Measurements from ENCODE around the gene CKLF. TPM values are rescaled to one million over a fixed set of nuclear protein-coding genes. Genes with fewer than 3 reads are reported as not detected.

The CKLF gene
- total RNA-seq, 2 donors from 2014 or later = 23.4 to 39.8 TPM

DNA sequence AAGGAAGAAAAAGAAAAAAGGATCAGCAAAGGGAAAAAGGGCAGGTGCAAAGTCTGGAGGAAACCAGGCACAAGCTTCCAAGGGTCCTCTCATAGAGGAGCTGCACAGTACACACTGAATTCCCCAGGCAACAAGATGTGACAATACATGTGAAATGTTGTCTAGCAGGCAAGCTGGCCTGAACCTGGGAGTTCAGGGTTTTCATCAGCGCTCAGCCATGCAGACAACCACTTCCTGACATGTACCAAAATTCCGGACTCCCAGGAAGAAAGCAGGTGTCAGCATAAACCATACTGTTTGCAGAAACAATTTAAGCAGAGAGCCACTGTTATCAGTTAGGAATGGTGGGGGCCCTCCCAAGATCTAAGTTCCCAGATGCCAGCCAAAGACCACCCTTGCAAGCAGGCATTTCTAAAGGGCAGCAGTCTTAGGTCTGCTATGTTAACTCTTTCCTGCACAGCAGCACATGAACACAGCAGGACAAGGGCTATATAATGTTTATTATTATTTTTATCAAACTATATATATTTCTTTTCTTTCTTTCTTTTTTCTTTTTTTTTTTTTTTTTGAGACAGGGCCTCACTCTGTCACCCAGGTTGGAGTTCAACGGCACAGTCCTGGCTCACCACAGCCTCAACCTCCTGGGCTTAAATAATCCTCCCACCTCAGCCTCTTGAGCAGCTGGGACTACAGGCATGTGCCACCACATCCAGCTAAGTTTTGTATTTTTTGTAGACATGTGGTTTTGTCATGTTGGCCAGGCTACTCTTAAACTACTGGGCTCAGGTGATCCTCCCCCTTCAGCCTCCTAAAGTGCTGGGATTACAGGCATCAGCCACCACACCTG lies 12.5 kb upstream of the CKLF start:
- H3K27me3 ChIP-seq (replicated peaks; ENCODE audit: insufficient read depth) = no peaks in the 10 kb centered on the region
- TF ChIP-seq, protein P1, sequence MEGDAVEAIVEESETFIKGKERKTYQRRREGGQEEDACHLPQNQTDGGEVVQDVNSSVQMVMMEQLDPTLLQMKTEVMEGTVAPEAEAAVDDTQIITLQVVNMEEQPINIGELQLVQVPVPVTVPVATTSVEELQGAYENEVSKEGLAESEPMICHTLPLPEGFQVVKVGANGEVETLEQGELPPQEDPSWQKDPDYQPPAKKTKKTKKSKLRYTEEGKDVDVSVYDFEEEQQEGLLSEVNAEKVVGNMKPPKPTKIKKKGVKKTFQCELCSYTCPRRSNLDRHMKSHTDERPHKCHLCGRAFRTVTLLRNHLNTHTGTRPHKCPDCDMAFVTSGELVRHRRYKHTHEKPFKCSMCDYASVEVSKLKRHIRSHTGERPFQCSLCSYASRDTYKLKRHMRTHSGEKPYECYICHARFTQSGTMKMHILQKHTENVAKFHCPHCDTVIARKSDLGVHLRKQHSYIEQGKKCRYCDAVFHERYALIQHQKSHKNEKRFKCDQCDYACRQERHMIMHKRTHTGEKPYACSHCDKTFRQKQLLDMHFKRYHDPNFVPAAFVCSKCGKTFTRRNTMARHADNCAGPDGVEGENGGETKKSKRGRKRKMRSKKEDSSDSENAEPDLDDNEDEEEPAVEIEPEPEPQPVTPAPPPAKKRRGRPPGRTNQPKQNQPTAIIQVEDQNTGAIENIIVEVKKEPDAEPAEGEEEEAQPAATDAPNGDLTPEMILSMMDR (IDR thresholded peaks at IDR 0.05) = no peak
- no peak for ATAC-seq (ENCODE audit: insufficient number of reproducible peaks, low FRiP score, low read depth)
- no peak overlapping the region for H3K4me3 ChIP-seq
- peaks cover 30% of the 10 kb centered on the region for H3K36me3 ChIP-seq
- no peak for DNase-seq (ENCODE audit: low spot score)
- no peaks in the 10 kb centered on the region for H3K9me3 ChIP-seq
- no peaks in the 10 kb centered on the region for H3K4me1 ChIP-seq (ENCODE audit: control insufficient read depth in 1 of 2, low read depth in 2 of 2)
- H3K27ac ChIP-seq = no peak overlapping the region

DNA sequence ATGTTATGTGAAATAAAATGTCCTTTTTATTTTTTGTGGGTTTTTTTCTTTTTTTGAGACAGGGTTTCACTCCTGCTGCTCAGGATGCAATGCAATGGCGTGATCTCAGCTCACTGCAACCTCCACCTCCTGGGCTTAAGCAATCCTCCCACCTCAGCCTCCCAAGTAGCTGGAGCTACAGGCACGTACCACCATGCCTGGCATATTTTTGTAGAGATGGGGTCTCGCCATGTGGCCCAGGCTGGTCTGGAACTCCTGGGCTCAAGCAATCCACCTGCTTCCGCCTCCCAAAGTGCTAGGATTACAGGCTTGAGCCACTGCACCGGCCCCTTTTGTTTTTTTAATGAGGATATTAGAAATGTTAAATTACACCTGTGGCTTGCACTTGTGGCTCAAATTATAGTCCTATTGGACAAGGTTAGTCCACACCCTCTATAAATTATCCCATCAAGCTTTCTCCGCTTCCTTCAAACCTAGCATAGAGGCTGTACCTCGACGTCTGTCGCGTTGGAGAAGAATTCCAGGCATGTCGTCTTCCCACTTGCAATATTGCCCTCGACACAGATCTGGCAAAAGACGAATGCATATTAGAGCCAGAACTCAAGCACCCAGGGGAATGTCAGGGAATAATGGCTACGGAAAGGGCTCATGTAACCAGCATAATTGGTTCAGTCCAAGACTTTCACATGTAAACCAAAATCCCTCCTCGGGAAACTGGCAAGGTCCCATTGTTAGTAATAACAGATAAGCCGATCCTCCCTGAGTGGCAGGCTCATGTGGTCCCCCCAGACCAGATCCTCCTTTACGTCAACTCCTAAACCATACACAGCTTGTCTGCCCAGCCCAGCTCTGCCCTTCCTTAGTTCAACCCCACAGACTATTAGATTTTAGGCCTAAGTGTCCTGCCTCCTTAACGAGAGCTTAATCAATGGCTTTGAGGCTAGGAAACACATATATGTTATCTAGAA lies 10.7 kb upstream of the CKLF start:
- Histone ChIP-seq H3K9me3 (no peaks in the 10 kb centered on the region), H3K27ac (no peak overlapping the region), H3K36me3 (peaks cover 18% of the 10 kb centered on the region), H3K4me1 (ENCODE audit: control insufficient read depth in 1 of 2, low read depth in 2 of 2) (peaks cover 0 to 1% of the 10 kb centered on the region in 2 donors), H3K4me3 (no peak overlapping the region), H3K27me3 (replicated peaks; ENCODE audit: insufficient read depth) (no peaks in the 10 kb centered on the region)
- no peak for ATAC-seq (ENCODE audit: insufficient number of reproducible peaks, low FRiP score, low read depth)
- no peak for DNase-seq (ENCODE audit: low spot score)
- TF ChIP-seq, protein P1 (IDR thresholded peaks at IDR 0.05) = no peak

DNA sequence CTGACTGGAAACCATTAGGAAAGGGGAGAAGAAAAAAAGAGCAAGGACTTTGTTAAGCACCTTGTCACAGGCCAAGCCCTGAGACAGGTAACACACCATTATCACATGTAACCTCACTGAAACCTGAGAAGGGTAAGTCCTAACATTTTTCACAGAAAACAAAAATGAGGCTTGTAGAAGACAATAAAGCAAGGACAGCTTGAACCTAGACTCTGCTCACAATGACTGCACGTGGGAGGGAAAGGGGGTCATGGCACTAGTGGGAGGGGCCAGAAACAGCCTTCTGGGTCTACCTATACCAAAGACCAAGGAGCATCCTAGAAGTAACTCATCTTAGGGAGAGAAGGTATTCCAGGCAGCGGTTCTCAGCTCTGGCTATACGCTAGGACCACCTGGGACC lies 10.0 kb upstream of the CKLF start:
- no peak overlapping the region for H3K27ac ChIP-seq
- H3K4me1 ChIP-seq (ENCODE audit: control insufficient read depth in 1 of 2, low read depth in 2 of 2) = peaks cover 0 to 8% of the 10 kb centered on the region in 2 donors
- no peak for DNase-seq (ENCODE audit: low spot score)
- H3K4me3 ChIP-seq = no peak overlapping the region
- no peak for ATAC-seq (ENCODE audit: insufficient number of reproducible peaks, low FRiP score, low read depth)
- H3K36me3 ChIP-seq = peaks cover 14% of the 10 kb centered on the region
- no peaks in the 10 kb centered on the region for H3K27me3 ChIP-seq (replicated peaks; ENCODE audit: insufficient read depth)
- no peaks in the 10 kb centered on the region for H3K9me3 ChIP-seq
- TF ChIP-seq, protein P1 (IDR thresholded peaks at IDR 0.05) = no peak

DNA sequence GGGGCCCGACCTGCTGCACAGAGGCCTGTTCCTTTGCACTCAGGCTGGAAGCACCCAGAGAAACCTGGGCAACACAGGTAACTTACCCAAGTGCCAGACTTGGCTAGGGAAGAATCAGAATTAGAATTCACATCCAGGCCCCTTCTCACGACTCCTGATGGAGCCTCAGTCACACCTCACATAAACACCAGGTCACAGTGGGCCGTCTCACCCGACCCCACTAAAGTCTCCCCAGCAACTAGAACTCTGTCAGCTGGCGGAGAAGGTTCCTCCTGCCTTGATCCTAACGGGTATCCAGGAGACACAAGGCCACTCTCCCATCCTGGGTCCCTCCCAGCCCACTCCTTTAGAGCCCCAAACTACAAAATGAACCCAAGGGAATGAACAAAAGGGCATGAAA lies 8.8 kb upstream of the CKLF start:
- Histone ChIP-seq H3K27ac (no peak overlapping the region), H3K9me3 (no peaks in the 10 kb centered on the region), H3K27me3 (replicated peaks; ENCODE audit: insufficient read depth) (no peaks in the 10 kb centered on the region), H3K36me3 (peaks cover 12% of the 10 kb centered on the region), H3K4me3 (no peak overlapping the region), H3K4me1 (ENCODE audit: control insufficient read depth in 1 of 2, low read depth in 2 of 2) (peaks cover 2 to 18% of the 10 kb centered on the region in 2 donors)
- ATAC-seq (ENCODE audit: insufficient number of reproducible peaks, low FRiP score, low read depth) (no peak), DNase-seq (ENCODE audit: low spot score) (no peak)
- TF ChIP-seq, protein P1 (IDR thresholded peaks at IDR 0.05) = no peak
